PC-9 (cell line): ENCODE measurements around the gene CTDP1. TPM values are rescaled to one million over a fixed set of nuclear protein-coding genes. Genes with fewer than 3 reads are reported as not detected.
"Not testable (repeated sequence)": the region's sequence is repeated elsewhere in the genome, so short reads cannot be mapped to it uniquely, and the experiment has no call there.

ENCODE experiments used
- BruUV-seq: library from RNA; stranded (reverse); fragments of 400-500 nt; replicated peaks from 2 replicates; lab custom pipeline; 2021; lab: Mats Ljungman, UMichigan
- CTCF ChIA-PET: fragments of 300-600 bp; sonication (Branson Sonifier 250); formaldehyde crosslinking; loops from one replicate; lab custom pipeline; 2022; ENCODE audit warnings: antibody characterized with exemption; lab: Charles Lee
- POLR2A ChIA-PET: fragments of 300-600 bp; sonication (Branson Sonifier 250); formaldehyde crosslinking; loops from one replicate; lab custom pipeline; 2022; ENCODE audit warnings: antibody characterized with exemption; ENCODE audit not compliant: unreplicated experiment; lab: Charles Lee
- DNase-seq, 2 experiments: peaks; one replicate each; pipeline versions ENCODE4 v3.0.0 to v3.0.0-alpha.2; 2015 to 2022; ENCODE audit warnings: mixed read lengths in 1 of 2
- H2AFZ ChIP-seq: fragments of 200-600 bp; sonication (generic); 2 replicates; pipeline ENCODE4 v1.8.1; 2017; ENCODE audit warnings: antibody characterized with exemption
- H3F3A ChIP-seq: fragments of 200-600 bp; sonication (generic); 2 replicates; pipeline ENCODE4 v1.8.1; 2017; ENCODE audit warnings: antibody characterized with exemption, mild to moderate bottlenecking, low read depth; ENCODE audit not compliant: insufficient read depth
- H3K27ac ChIP-seq: fragments of 200-600 bp; sonication (generic); 2 replicates; pipeline ENCODE4 v1.6.1; 2016; ENCODE audit warnings: mixed run types
- H3K27me3 ChIP-seq: fragments of 200-600 bp; sonication (generic); 2 replicates; pipeline ENCODE4 v1.6.1; 2016; ENCODE audit warnings: low read depth, mixed run types; ENCODE audit not compliant: insufficient read depth
- H3K36me3 ChIP-seq: fragments of 200-600 bp; sonication (generic); 2 replicates; pipeline ENCODE4 v1.6.1; 2016; ENCODE audit warnings: low read depth, mixed run types
- H3K4me1 ChIP-seq: fragments of 200-600 bp; sonication (generic); replicated peaks from 2 replicates; pipeline ENCODE4 v1.6.1; 2016; ENCODE audit warnings: mixed run types; ENCODE audit not compliant: insufficient read depth
- H3K4me2 ChIP-seq: fragments of 200-600 bp; sonication (generic); 2 replicates; pipeline ENCODE4 v1.6.1; 2017; ENCODE audit warnings: mixed run types
- H3K4me3 ChIP-seq: fragments of 200-600 bp; sonication (generic); 2 replicates; pipeline ENCODE4 v1.6.1; 2016; ENCODE audit warnings: mixed run types
- H3K79me2 ChIP-seq: fragments of 200-600 bp; sonication (generic); 2 replicates; pipeline ENCODE4 v1.6.1; 2017; ENCODE audit warnings: low read depth, mixed run types
- H3K9me2 ChIP-seq: fragments of 200-600 bp; sonication (generic); 2 replicates; pipeline ENCODE4 v1.8.1; 2017; ENCODE audit warnings: mild to moderate bottlenecking; ENCODE audit not compliant: insufficient read depth
- H3K9me3 ChIP-seq: fragments of 200-600 bp; sonication (generic); 2 replicates; pipeline ENCODE4 v1.8.1; 2016; ENCODE audit warnings: low read depth; ENCODE audit not compliant: insufficient read depth
- H4K20me1 ChIP-seq: fragments of 200-600 bp; sonication (generic); 2 replicates; pipeline ENCODE4 v1.8.1; 2017; ENCODE audit not compliant: insufficient read depth
- EZH2 ChIP-seq: fragments of 200-600 bp; sonication (generic); IDR thresholded peaks from 2 replicates; pipeline ENCODE4 v1.8.0; 2017; ENCODE audit warnings: antibody characterized with exemption, low read depth
- intact Hi-C: fragments of 100-400 bp; cut with micrococcal nuclease; formaldehyde crosslinking; loops from one replicate; pipeline ENCODE4 v1.10.0; 2022; ENCODE audit not compliant: unreplicated experiment
- total RNA-seq: library from RNA; stranded (reverse); gene quantifications from 2 replicates; pipeline ENCODE4 v1.2.3, GENCODE V29; 2021
- TF ChIP-seq, protein P1 (sequence below): fragments of 200-600 bp; sonication (generic); conservative IDR thresholded peaks from 2 replicates; pipeline ENCODE4 v1.6.1; 2017; ENCODE audit warnings: mixed run types, antibody characterized with exemption, mild to moderate bottlenecking, moderate library complexity

The CTDP1 gene
- total RNA-seq, 1 experiment from 2014 or later: 16.0 TPM

DNA sequence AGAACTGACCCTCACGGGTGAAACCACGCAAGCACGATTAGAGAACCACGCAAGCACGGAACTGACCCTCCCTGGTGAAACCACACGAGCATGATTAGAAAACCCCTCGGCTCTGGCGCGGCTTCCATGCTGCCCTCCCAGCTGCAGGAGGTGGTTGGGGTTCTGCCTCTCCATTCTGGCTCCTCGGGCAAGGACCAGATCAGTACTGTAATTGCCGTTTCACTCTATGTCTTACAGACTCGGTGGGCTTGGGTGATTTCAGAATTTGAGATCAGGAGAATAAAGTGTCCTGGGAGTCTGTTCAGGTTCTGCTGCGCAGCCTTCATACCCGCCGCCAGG is 59.8 kb downstream of the CTDP1 start:
- Histone ChIP-seq H3K4me1 (no peaks in the 10 kb centered on the region), H3K27me3 (no peaks in the 10 kb centered on the region), H2AFZ (no peak overlapping the region), H3K4me3 (no peak overlapping the region), H3F3A (no peaks in the 10 kb centered on the region), H3K4me2 (no peak overlapping the region), H3K27ac (no peak overlapping the region), H4K20me1 (no peaks in the 10 kb centered on the region), H3K36me3 (no peaks in the 10 kb centered on the region), H3K79me2 (no peaks in the 10 kb centered on the region), H3K9me2 (no peaks in the 10 kb centered on the region), H3K9me3 (no peaks in the 10 kb centered on the region)
- POLR2A ChIA-PET: no interaction called here
- intact Hi-C loops: no loop called here
- DNase-seq: no peak
- CTCF ChIA-PET: no interaction called here
- no TSS peak for BruUV-seq
- TF ChIP-seq EZH2: no peak
- TF ChIP-seq, protein P1, sequence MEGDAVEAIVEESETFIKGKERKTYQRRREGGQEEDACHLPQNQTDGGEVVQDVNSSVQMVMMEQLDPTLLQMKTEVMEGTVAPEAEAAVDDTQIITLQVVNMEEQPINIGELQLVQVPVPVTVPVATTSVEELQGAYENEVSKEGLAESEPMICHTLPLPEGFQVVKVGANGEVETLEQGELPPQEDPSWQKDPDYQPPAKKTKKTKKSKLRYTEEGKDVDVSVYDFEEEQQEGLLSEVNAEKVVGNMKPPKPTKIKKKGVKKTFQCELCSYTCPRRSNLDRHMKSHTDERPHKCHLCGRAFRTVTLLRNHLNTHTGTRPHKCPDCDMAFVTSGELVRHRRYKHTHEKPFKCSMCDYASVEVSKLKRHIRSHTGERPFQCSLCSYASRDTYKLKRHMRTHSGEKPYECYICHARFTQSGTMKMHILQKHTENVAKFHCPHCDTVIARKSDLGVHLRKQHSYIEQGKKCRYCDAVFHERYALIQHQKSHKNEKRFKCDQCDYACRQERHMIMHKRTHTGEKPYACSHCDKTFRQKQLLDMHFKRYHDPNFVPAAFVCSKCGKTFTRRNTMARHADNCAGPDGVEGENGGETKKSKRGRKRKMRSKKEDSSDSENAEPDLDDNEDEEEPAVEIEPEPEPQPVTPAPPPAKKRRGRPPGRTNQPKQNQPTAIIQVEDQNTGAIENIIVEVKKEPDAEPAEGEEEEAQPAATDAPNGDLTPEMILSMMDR: no peak

GRCh38 chr18:79740047-79740446 is 60.4 kb downstream of the CTDP1 start:
- CTCF ChIA-PET, DNase-seq, H4K20me1 ChIP-seq, intact Hi-C loops, H3K27me3 ChIP-seq, H3K36me3 ChIP-seq, H3K9me2 ChIP-seq, H3K4me1 ChIP-seq, H3K27ac ChIP-seq, H3K9me3 ChIP-seq, H3K79me2 ChIP-seq, H3K4me2 ChIP-seq, H3F3A ChIP-seq, POLR2A ChIA-PET, H3K4me3 ChIP-seq, H2AFZ ChIP-seq, BruUV-seq: not testable (repeated sequence)

DNA sequence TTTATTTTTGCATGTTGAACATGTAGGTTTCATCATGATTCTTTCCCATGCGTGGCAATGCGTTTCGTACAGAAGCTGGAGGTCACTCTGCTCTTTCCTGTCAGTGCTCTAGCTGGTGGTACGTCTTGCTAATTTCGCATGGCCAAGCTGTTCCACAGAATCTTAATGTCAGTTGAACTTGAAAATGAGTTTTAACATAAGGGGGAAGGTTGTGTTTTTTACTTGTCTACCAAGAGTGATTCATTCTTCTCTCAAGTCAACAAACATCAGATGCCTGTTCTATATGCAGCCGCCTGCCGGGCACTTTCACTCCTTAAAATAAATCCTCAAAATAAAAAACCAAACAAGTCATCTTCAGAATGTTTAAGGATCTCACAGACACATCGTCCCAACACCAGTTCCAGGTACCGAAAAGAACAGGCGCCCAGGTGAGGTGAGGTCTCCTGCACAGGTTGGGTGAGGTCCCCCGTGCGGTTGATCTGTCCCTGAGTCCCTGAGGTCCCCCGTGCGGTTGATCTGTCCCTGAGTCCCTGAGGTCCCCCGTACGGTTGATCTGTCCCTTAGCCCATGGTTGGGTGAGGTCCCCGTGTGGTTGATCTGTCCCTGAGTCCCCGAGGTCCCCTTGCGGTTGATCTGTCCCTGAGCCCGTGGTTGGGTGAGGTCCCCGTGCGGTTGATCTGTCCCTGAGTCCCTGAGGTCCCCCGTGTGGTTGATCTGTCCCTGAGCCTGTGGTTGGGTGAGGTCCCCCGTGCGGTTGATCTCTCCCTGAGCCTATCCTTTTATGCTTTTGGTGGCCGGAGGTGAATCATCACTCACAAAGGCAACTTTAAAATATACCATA is 61.1 kb downstream of the CTDP1 start:
- ChIA-PET POLR2A (no interaction called here), CTCF (no interaction called here)
- Histone ChIP-seq H3K79me2 (no peaks in the 10 kb centered on the region), H2AFZ (no peak overlapping the region), H3K36me3 (no peaks in the 10 kb centered on the region), H3K4me3 (no peak overlapping the region), H3K4me1 (no peaks in the 10 kb centered on the region), H3K9me3 (no peaks in the 10 kb centered on the region), H3K27ac (no peak overlapping the region), H3K27me3 (no peaks in the 10 kb centered on the region), H3K4me2 (no peak overlapping the region), H4K20me1 (no peaks in the 10 kb centered on the region), H3K9me2 (no peaks in the 10 kb centered on the region), H3F3A (no peaks in the 10 kb centered on the region)
- TF ChIP-seq, protein P1: no peak
- no peak for TF ChIP-seq EZH2
- no TSS peak for BruUV-seq
- intact Hi-C loops: no loop called here
- DNase-seq: no peak

- no TSS peak for BruUV-seq
- no peaks in the 10 kb centered on the region for H3K36me3 ChIP-seq
Observed at GRCh38 chr18:79741362-79741700, 61.7 kb downstream of the CTDP1 start.

More at GRCh38 chr18:79741362-79741700, 61.7 kb downstream of the CTDP1 start:
- Histone ChIP-seq H3K9me3 (no peaks in the 10 kb centered on the region), H4K20me1 (no peaks in the 10 kb centered on the region), H3K4me2 (no peak overlapping the region), H3K4me3 (no peak overlapping the region), H3K27ac (no peak overlapping the region), H3K4me1 (no peaks in the 10 kb centered on the region), H2AFZ (no peak overlapping the region), H3K9me2 (no peaks in the 10 kb centered on the region), H3K27me3 (no peaks in the 10 kb centered on the region), H3K79me2 (no peaks in the 10 kb centered on the region), H3F3A (no peaks in the 10 kb centered on the region)
- ChIA-PET POLR2A (no interaction called here), CTCF (no interaction called here)
- no peak for DNase-seq
- intact Hi-C loops: no loop called here
- no peak for TF ChIP-seq EZH2
- TF ChIP-seq, protein P1: no peak
